Uterus (tissue), 4 donors: ENCODE data around the gene SS18. TPM values are rescaled to one million over a fixed set of nuclear protein-coding genes. Genes with fewer than 3 reads are reported as not detected.

ENCODE experiments used
- DNase-seq, 2 donors: peaks; one replicate each; pipeline ENCODE4 v3.0.0-alpha.2; 2019 to 2020
- H3K27ac ChIP-seq, 2 donors: fragments of 200-600 bp; sonication (generic); 1 replicate in 1 of 2; 2 replicates in 1 of 2; pipeline ENCODE4 v1.5.1; 2016 to 2018
- H3K27me3 ChIP-seq, 2 donors: fragments of 200-600 bp; sonication (generic); one replicate each; pipeline ENCODE4 v1.5.1; 2018 to 2019; ENCODE audit warnings: control low read depth in 1 of 2
- H3K36me3 ChIP-seq, 2 donors: fragments of 200-600 bp; sonication (generic); one replicate each; pipeline ENCODE4 v1.5.1; 2019; ENCODE audit warnings: control low read depth in 1 of 2
- H3K4me1 ChIP-seq, 2 donors: fragments of 200-600 bp; sonication (generic); one replicate each; pipeline ENCODE4 v1.5.1; 2018 to 2019; ENCODE audit warnings: control low read depth in 1 of 2
- H3K4me3 ChIP-seq, 2 donors: fragments of 200-600 bp; sonication (generic); 1 replicate in 1 of 2; 2 replicates in 1 of 2; pipeline ENCODE4 v1.5.1; 2018 to 2019; ENCODE audit warnings: mild to moderate bottlenecking in 1 of 2
- H3K9me3 ChIP-seq, 2 donors: fragments of 200-600 bp; sonication (generic); one replicate each; pipeline ENCODE4 v1.5.1; 2019; ENCODE audit warnings: control low read depth in 1 of 2
- CTCF ChIP-seq, 4 experiments: fragments of 200-600 bp in 2 of 4; fragments of 450-650 bp in 2 of 4; sonication (generic) in 2 of 4; IDR thresholded peaks; one replicate each; pipeline ENCODE4 v1.5.1; 2016 to 2019; ENCODE audit warnings: antibody characterized with exemption in 4 of 4, mild to moderate bottlenecking in 2 of 4, moderate library complexity in 1 of 4
- POLR2A ChIP-seq, 2 donors: fragments of 450-650 bp; IDR thresholded peaks; one replicate each; pipeline ENCODE4 v1.6.1; 2016; ENCODE audit warnings: antibody characterized with exemption in 2 of 2, mild to moderate bottlenecking in 1 of 2, moderate library complexity in 1 of 2
- intact Hi-C: fragments of 100-400 bp; cut with DNase I; formaldehyde crosslinking; loops from one replicate; pipeline ENCODE4 v1.15.1; 2023; ENCODE audit warnings: low total_unique reads
- total RNA-seq, 4 donors: library from RNA; depleted of rRNA in 3 of 4; stranded (reverse); fragments of >200 nt in 3 of 4; gene quantifications; one replicate each; pipeline versions ENCODE4 v1.1.0 to v1.2.4, GENCODE V29; 2014 to 2023
- donor health status: DM: yes; HTN: yes; CAD: no.

The SS18 gene
- total RNA-seq, 4 donors from 2014 or later: 34.7 to 188 (median 91.9) TPM

- DNase-seq: no peak
- TF ChIP-seq POLR2A (IDR thresholded peaks at IDR 0.05): no peak
- TF ChIP-seq CTCF (IDR thresholded peaks at IDR 0.05): no peak
Measured at GRCh38 chr18:26005950-26006349, 84.5 kb downstream of the SS18 start.

GRCh38 chr18:26004832-26005231, 85.6 kb downstream of the SS18 start:
- H3K27ac ChIP-seq: no peak overlapping the region
- TF ChIP-seq POLR2A (IDR thresholded peaks at IDR 0.05) (no peak), CTCF (IDR thresholded peaks at IDR 0.05) (no peak)
- intact Hi-C loops: no loop called here
- no peaks in the 10 kb centered on the region for H3K4me1 ChIP-seq
- no peaks in the 10 kb centered on the region for H3K9me3 ChIP-seq
- no peak for DNase-seq
- H3K36me3 ChIP-seq: no peaks in the 10 kb centered on the region
- H3K4me3 ChIP-seq: no peak overlapping the region
- H3K27me3 ChIP-seq: no peaks in the 10 kb centered on the region

More at GRCh38 chr18:26005950-26006349, 84.5 kb downstream of the SS18 start:
- Histone ChIP-seq H3K9me3 (no peaks in the 10 kb centered on the region), H3K4me3 (no peak overlapping the region), H3K4me1 (no peaks in the 10 kb centered on the region), H3K36me3 (no peaks in the 10 kb centered on the region), H3K27ac (no peak overlapping the region), H3K27me3 (no peaks in the 10 kb centered on the region)
- intact Hi-C loops: no loop called here

GRCh38 chr18:26003817-26004216, 86.6 kb downstream of the SS18 start:
- intact Hi-C loops: no loop called here
- no peak for DNase-seq
- Histone ChIP-seq H3K9me3 (no peaks in the 10 kb centered on the region), H3K27me3 (no peaks in the 10 kb centered on the region), H3K27ac (no peak overlapping the region), H3K4me3 (no peak overlapping the region), H3K36me3 (no peaks in the 10 kb centered on the region), H3K4me1 (no peaks in the 10 kb centered on the region)
- TF ChIP-seq POLR2A (IDR thresholded peaks at IDR 0.05) (no peak), CTCF (IDR thresholded peaks at IDR 0.05) (no peak)

- no peak for TF ChIP-seq POLR2A (IDR thresholded peaks at IDR 0.05)
- no peak for TF ChIP-seq CTCF (IDR thresholded peaks at IDR 0.05)
- Histone ChIP-seq H3K27ac (no peak overlapping the region), H3K9me3 (no peaks in the 10 kb centered on the region), H3K27me3 (no peaks in the 10 kb centered on the region), H3K4me3 (no peak overlapping the region), H3K4me1 (no peaks in the 10 kb centered on the region), H3K36me3 (no peaks in the 10 kb centered on the region)
- DNase-seq: no peak
- intact Hi-C loops: no loop called here
Measured at GRCh38 chr18:26003356-26003755, 87.1 kb downstream of the SS18 start.

- TF ChIP-seq CTCF (IDR thresholded peaks at IDR 0.05) (no peak), POLR2A (IDR thresholded peaks at IDR 0.05) (no peak)
- H3K36me3 ChIP-seq: no peaks in the 10 kb centered on the region
Measured at GRCh38 chr18:26002375-26002910, 88.0 kb downstream of the SS18 start.

More at GRCh38 chr18:26002375-26002910, 88.0 kb downstream of the SS18 start:
- no peaks in the 10 kb centered on the region for H3K27me3 ChIP-seq
- H3K4me1 ChIP-seq: no peaks in the 10 kb centered on the region
- H3K4me3 ChIP-seq: no peak overlapping the region
- H3K9me3 ChIP-seq: no peaks in the 10 kb centered on the region
- H3K27ac ChIP-seq: no peak overlapping the region
- DNase-seq: no peak
- intact Hi-C loops: no loop called here
